NCI-H2171 (cell line): ENCODE data around the gene CHRD.

Experiments used
- DNase-seq: peaks from one replicate; lab custom pipeline; 2025; lab: John Stamatoyannopoulos, UW

CHRD gene

DNA sequence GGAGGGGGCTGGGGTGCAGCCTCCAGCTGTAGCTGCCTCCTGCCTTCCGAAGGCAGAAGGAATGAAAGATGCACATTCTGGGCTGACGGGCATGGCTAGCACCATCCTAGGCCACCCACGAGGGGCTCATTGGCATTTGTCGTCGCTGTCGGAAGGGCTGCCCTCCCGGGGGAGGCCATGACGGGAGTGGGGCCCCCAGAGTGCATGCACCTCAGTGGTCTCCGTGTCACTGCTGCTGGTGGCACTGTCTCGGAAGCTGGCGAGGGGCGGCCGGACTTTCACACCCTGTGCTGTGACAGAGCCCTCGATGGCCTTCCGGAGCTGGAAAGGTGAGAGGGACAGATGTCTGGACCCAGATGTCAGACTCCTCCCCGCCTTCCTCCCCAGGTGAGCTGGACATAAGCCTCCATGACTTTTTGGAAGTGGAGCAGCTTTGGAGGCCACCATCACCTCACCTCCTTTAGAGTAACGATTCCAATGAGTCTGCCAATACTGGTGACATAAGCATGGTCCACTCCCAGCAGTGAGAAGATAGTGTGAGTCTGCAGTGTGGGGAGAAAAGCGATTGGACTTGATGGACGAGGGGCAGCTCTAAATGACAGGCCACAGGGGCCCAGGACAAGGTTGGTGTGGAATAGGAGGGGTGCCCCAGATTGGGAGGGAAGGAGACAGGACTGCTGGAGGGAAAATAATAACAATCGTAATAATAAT, 33.2 kb upstream of the CHRD start:
- DNase-seq: no peak

DNA sequence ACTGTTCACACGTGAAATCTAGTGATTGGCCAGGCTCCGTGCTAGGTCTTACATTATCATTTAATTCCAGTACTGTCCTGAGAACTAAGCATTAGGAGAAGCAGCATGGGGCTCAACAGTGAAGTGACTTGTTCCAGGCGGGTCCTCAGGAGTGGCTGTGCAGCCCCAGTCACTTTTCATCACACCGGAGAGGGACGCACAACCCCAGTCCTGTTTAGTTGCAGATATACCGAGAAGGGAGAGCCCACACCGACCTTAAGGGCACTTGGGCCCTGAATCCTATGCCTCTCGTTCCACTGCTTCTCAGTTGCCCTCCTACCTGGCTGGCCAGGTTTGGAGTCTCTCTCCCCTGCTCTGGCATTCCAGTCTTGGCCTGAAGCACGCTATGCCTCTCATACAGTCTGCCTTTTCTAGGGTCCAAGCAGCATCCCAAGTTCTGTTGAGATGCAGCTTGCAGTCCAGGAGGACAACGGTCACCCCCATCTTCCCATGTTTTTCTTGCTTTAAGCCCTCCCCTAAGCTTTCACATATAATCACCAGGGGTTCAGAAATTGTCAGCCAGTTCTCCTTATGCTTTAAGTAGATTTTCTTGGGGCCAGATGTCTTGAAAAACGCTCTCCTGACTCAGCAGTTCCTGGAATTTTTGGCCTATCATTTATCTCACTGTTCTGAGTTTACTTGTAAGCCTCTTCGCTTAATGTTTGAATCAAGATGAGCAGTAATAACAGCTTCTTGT, 32.4 kb upstream of the CHRD start:
- no peak for DNase-seq

DNA sequence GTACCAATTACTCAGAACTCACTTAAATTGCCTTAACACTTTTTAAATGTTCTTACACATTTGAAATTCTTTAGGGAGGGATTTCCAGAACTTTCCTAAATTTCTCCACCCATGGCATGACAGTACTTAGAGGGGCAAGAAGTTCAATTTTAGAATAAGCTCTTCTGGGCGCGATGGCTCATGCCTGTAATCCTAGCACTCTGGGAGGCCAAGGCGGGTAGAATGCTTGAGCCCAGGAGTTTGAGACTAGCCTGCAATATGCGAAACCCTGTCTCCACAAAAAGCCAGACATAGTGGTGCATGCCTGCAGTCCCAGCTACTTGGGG, 31.8 kb upstream of the CHRD start:
- no peak for DNase-seq

DNA sequence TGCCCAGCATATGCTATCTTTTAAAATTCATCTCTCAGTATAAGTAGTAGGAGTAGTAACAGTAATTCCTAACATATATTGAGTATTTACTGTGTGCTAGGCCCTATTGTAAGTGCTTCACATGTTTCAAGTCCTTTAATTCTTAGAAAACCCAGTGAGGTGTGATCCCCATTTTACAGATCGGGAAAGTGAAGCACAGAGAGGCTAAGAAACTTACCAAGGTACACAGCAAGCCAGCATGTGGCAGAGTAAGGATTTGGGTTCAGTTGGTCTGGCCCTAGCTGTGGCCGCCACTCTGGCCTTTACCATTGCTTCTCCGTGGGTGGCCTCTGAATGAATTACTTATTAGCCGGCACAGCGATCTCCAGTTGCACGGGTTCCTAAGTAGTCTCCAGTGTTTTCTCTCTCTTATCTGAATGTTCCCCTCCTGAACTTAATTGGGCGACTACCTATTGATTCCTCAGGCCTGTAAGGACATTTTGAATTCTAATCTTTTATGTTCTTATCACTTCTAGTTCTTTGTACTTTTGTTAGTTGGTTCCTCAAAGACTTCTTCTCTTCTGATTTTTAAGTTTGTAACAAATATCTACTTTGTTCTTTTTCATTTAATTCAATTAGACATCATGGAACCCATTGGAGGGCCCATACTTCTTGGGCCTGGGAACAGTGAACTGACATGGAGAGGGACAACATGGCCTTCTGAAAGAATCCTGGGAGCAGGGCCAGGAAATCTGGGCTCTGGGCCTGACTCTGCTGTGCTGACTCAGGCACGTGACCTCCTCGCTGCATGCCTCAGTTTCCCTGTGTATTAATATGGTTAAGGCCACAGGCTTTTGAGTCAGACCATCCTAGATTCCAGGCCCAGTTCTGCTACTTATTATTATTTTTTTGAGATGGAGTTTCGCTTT, 30.0 kb upstream of the CHRD start:
- DNase-seq: no peak

DNA sequence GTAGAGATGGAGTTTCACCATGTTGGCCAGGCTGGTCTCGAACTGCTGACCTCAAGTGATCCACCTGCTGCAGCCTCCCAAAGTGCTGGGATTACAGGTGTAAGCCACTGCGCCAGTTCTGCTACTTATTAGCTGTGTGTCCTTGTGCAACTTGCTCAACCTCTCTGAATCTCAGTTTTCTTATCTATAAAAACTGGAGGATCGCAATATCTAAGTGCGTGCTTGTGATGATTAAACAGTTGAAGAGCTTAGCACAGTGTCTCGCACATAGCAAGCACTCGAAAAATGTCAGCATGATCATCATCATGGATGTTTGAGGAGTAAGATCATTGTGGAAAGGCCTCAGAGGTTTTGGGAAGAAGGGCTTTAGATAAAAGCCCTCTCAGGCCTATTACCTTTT, 29.2 kb upstream of the CHRD start:
- DNase-seq: no peak

DNA sequence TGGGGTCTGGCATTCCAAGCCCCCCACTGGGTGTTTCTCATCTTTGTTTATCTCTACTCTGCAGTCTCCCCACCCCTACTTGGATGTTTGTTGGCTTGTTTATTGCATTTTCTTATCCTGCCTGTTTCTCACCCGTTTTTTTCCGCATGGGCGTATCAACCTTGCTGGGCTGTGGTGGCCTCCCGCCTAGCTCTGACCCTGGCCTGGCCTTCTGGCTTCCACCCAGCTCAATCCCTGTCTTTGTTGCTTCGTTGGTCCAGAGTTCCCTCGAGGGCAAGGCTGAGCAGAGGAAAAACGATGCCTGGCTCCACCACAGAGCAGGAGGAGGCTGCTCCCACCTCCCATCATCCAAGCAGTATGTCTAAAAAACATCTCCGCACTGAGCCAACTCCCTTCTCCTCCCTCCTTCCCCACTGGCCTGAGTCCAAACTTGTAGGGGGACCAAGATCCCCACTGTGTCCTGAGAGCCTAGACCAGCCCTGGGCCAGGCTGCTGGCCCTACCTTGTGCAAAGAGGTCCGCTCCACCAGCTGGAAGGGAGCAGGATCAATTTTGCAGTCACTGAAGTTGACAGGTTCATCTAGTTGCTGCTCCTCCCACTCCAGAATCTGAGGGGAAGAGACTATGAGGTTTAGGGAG, 28.2 kb upstream of the CHRD start:
- DNase-seq: no peak

DNA sequence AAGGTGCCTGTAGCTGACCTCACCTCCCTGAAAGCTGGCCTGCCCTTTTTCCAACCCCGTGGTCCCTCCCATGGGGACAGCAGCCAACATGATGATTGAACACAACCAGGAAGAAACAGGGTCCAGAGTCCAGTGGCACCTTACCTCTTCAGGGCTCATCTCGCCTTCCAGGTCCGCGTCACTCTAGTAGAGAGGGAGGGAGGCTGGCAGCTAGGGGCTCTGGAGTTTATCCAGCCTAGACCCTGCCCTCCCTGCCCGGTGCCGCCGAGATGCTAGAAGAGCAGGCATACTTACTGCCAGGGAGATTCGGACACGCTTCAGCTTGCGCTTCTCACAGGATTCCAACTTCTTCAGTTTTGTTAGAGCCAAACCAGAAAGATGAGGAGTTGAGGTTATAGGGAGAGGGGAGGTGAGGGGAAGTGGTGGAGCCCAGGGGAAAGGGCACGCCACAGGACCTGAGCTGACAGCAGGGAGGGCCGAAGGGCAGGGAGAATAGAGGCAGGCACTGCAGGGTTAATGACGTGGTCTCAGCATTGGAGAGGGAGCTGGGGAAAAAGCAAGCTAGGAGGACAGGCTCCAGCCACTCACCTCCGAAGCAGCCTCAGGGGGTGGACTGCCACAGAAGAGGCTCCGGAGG, 27.6 kb upstream of the CHRD start:
- no peak for DNase-seq

DNA sequence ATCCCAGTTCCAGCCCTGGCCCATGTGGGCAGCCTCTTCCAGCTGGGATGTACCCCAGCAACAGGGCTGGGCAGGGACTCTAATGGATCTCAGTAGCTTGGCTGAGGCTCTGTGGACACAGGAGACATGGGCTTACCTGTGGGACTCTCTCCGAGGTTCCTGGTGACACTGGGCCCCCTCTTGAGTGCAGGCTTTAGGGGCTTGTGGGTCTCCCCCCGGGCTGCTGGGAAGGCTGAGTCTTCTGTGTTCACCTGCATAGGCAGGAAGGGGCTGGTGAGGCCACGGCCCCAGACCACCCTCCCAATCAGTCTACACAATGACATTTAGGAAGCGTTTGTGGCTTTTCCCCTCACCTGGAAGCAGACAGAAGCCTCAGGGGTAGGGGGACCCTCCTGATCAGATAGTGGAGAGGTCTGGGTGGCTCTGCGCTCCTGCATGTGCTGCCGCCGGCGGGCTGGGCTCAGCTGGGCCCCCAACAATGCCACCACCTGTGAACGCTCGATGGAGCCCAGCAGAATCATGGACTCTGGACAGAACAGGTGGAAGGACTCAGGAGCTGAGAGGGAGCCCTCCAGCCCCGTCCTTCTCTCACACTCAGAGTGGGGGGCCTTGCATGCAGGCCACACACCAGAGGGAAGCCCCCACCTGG, 26.8 kb upstream of the CHRD start:
- DNase-seq: no peak

DNA sequence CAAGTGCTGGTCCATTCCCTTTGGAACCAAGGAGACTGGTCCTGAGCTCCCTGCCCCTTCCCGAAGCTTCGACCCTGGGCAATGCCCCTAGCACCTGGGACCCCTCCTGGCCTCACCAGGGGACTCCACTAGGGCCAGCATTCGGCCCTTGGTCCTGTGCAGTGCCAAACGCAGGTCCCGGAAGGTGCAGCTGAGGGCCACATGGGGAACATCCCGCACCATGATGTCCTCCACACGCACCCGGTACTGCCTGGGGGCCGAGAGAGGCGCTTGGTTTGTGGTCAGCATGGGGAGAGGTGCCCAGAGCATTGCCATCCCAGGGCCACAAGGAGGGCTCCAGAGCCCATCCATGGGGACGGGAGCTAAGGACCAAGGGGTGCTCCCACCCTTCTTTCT, 26.3 kb upstream of the CHRD start:
- no peak for DNase-seq

DNA sequence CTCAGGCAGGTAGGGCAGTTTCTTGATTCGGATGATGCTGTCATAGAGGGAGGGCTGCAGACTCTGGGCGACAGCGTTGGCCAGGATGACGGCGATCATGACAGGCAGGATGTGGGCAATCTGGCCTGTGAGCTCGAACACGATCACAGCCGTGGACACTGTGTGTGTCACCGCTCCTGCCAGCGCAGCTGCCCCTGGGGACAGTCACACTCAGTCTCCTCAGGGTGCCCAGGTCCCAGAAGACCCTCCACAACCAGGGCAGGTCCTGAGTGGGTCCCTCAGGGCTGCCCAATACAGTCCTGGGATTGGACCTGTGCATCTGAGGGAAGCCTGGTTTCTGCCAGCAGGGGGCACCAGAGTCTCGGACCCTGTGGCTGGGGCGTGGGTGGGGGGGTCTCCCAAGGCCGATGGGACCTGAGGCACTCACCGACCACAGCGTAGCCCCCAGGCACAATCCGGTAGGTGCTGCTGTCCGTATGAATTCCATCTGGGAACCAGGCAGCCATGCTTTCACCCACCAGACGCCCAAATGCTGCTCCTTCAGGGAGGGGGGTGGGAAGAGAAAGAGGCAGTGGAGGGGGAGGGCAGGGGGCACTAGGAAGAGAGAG, 25.6 kb upstream of the CHRD start:
- DNase-seq: no peak

DNA sequence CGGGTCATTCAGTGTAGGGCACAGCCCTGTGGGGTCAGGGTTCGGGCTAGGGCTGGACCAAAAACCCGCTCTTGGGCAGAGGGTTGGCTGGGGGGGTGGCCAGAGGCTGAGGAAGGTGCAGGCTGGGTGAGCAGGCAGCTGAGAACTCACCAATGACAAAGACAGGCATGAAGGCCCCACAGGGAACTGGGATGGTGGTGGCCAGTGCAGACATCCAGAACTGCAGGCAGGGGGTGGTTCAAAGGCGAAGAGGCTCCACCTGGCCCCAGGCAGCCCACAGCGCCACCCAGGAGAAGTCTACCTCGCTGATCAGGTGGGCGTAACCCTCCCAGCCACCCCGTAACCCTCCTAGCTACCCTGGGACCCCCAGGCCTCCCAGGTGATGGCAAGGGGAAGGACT, 25.1 kb upstream of the CHRD start:
- no peak for DNase-seq

DNA sequence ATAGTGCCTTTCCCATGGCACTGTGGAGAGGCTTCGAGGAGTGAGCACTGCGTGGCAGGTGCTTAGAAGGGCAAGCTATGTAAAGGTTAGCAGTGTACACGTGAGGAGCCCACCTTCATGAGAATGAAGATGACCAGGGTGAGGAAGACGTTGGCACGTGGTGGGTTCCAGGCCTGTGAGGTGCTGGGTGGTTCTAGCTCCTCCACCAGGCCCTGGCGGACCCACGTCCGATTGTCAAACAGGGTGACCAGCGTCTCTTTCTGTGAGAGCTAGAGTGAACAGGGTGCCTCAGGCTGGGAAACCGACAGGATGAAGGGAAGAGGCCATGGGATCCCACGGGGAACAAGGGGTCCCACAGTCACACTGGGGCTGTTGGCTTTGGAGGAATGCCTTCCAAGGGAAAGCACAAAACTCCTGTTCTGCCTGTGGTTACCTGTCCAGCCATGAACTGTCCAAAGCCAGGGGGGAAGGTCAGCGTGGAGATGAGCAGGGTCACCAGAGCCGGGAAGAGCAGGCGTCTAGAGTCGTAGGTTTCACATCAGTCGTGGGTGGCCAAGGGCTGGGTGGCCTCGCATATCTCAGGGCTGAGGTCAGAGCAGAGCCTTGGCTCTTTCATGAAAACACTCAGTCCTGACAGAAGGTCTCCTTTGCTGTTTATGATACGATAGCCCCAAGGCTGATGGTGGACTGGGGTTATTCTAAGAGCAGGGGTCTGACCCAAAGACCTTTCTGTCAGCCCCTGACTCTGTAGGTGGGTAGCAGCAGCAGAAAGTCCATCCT, 24.4 kb upstream of the CHRD start:
- no peak for DNase-seq

DNA sequence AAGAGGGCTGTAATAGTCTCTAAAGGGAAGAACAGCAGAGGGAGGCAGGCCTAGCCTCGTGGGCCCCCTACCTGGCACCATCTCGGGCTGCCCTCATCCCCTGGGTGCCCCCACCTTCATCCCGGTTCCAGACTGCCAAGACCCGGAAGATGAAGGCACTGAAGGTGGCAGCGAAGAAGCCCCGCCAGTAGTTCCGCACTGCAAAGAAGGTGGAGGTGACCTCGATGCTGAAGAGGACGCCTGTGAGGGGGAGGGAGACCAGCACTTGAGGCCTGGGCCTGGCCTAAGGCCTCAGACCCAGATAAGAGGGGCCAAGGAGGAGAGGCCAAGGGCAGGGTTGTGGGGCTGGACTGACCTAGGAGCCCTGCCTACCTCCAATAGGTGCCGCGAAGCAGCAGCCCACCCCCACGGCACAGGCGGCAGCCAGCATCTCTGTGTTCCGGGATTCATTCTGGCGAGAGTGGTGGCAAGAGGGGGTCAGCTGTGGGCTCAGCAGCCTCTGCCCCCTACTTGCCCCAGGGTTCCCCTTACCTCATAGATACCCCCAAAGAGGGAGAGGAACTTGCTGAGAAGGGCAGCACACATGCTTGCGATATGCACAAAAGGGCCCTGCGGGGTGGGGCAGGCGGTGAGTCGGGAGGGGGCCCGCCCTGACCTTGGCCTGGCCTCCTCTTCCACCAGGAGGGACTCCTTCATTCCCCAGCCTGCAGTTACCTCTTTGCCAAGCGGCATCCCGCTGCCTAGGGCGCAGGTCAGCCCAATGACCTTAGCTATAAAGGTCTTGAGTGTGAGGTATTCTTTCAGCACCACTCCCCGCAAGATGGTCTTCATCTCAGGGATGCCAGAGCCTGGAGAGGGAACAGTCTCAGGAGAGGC, 22.4 kb upstream of the CHRD start:
- DNase-seq: no peak

DNA sequence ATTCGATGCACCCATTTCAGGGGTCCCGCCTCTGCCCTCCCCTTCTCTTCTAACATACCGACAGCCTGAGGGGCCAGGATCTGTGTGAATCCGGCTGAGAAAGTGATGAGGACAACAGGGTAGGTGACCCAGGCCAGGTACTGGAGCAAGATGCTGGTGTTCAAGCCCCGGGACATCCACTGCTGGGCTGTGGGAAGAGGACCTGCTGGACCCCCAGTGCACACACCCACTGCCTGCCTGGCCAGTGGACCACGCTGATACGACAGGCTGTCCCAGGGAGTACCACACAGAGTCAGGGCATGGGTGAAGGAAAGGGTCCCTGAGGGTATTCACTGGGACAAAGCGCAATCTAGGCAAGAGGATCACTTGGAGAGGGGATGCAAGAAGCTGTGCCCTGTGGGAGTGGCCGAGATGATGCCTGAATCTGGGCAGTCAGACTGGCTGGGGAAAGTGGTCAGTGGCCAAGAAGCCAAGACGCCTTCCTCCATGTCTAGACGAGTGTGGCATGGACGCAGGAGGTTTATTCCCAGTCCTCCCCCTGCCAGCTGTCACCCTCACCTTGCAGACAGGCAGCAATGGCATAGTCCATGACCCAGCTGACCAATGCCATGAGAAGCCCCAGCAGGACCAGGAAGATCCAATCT, 21.6 kb upstream of the CHRD start:
- DNase-seq: no peak

DNA sequence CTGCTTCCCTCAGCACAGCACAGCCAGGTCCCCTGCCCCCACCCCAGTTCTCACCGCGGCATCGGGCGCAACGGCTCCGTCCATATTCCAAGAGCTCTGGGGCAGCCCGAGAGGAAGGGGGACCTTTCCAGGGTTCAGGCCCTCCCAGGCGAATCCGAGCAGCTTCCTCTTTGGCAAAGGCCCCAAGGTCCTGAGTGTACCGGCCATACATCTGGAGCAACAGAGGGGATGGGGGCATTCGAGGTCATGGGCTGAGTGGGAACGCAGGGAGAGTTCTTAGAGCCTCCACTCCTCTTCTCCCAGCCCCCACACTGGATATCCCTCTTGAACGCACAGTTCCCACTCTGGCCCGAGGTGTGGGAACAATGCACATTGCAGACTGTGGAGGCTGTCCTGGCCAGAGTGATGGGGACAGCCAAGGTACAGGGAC, 20.9 kb upstream of the CHRD start:
- no peak for DNase-seq

DNA sequence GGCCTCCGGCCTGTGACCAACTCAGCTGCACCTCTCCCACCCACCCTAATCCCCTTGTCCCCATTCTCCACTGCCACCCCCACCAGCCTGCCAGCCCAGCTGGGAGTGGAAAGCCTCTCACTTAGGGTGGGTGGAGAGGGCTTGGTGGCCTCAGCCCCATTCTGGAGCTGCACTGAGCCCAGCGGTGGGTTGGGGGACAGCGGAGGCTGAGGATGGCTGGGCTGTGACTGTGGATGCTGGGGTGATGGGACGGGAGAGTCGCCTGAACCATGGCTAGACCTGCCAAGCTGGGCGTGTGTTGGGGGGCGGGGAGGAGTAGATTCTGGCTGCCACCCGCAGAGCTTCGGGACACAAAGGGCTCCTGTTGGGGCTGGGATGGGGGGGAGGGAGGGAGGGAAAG, 20.2 kb upstream of the CHRD start:
- no peak for DNase-seq

DNA sequence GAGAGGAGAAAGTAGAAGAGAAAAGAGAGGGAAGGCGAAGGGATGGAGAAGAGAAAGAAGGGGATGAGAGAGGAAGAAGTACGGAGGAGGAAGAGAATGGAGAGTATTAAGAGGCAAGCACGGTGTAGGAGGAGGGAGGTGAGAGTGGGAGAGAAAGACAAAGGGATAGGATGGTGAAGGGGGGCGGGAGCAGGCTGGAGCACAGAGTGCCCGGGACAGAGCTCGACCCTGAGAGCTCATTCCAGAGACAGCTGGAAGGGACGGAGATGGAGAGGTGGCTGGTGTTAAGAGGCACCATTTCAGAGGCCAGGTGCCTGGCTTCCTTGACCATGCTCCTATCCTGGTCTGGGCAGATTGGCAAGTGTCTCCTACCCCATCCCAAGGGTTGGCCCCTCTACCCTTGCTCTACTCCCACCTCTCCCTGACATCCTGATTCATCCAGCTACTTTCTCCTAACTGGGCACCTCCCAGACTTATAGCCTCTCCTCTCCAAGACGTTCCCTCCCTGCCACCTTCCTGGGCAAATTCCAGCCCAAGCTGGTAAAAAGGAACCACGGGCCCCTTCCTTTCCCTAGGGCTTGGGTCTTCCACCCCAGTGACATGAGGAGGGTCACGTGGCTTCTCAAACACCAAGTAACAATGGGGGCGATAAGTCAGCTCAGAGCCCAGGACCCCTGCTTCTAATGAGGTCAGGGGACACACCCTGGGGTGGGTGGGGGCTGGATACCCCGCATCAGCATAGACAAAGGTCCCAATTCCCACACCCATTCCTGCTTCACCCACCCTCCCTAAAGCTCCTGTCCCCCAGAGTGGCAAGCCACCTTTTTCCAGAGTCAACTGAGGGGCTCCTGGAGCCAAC, 19.6 kb upstream of the CHRD start:
- DNase-seq: no peak
